Common myeloid progenitor, CD34-positive (primary cell): ENCODE results near the gene LIMS2.

Source experiments
- CTCF ChIA-PET: fragments of 350-600 bp; sonication (Branson Sonifier 250); formaldehyde crosslinking; loops from one replicate; lab custom pipeline; 2021; ENCODE audit warnings: antibody characterized with exemption; lab: Charles Lee
- POLR2A ChIA-PET: fragments of 350-600 bp; sonication (Branson Sonifier 250); formaldehyde crosslinking; loops from one replicate; lab custom pipeline; 2021; ENCODE audit warnings: antibody characterized with exemption; lab: Charles Lee
- DNase-seq, 3 donors: peaks; one replicate each; pipeline versions ENCODE4 v3.0.0 to v3.0.0-alpha.2; 2013
- H3K27ac ChIP-seq, 2 experiments: 1 replicate in 1 of 2; 2 replicates in 1 of 2; pipeline ENCODE4 v1.7.0; 2013; ENCODE audit warnings: inconsistent platforms in 2 of 2, low read length in 2 of 2, mild to moderate bottlenecking in 2 of 2, low read depth in 1 of 2, moderate library complexity in 1 of 2; ENCODE audit not compliant: severe bottlenecking in 2 of 2, insufficient read depth in 1 of 2, poor library complexity in 1 of 2
- H3K27me3 ChIP-seq, 5 experiments: replicated peaks in 2 of 5; 1 replicate in 3 of 5; 2 replicates in 2 of 5; pipeline versions ENCODE4 v1.6.1 to v1.7.0; 2013; ENCODE audit warnings: low read length in 4 of 5, mild to moderate bottlenecking in 2 of 5, moderate library complexity in 2 of 5, inconsistent platforms in 1 of 5; ENCODE audit not compliant: insufficient read depth in 5 of 5, control insufficient read depth in 4 of 5
- H3K36me3 ChIP-seq, 4 experiments: 1 replicate in 2 of 4; 2 replicates in 2 of 4; pipeline versions ENCODE4 v1.6.1 to v1.7.0; 2013; ENCODE audit warnings: low read length in 3 of 4, control low read depth in 1 of 4, mild to moderate bottlenecking in 1 of 4; ENCODE audit not compliant: control insufficient read depth in 4 of 4, insufficient read depth in 4 of 4
- H3K4me1 ChIP-seq, 4 experiments: 1 replicate in 3 of 4; 2 replicates in 1 of 4; pipeline versions ENCODE4 v1.6.1 to v1.7.1; 2013; ENCODE audit warnings: low read length in 3 of 4, mild to moderate bottlenecking in 3 of 4, control low read depth in 1 of 4, inconsistent platforms in 1 of 4, moderate library complexity in 1 of 4; ENCODE audit not compliant: control insufficient read depth in 4 of 4, insufficient read depth in 4 of 4; ENCODE audit errors: control extremely low read depth in 1 of 4
- H3K4me3 ChIP-seq, 7 experiments: 1 replicate in 4 of 7; 2 replicates in 3 of 7; pipeline versions ENCODE4 v1.5.1 to v1.7.0; 2013; ENCODE audit warnings: mild to moderate bottlenecking in 7 of 7, low read length in 6 of 7, moderate library complexity in 6 of 7, inconsistent platforms in 2 of 7, low read depth in 2 of 7, control low read depth in 1 of 7; ENCODE audit not compliant: insufficient read depth in 4 of 7, control insufficient read depth in 1 of 7; ENCODE audit errors: extremely low read depth in 1 of 7
- H3K9me3 ChIP-seq, 5 experiments: 1 replicate in 4 of 5; 2 replicates in 1 of 5; pipeline versions ENCODE4 v1.6.1 to v1.7.1; 2013; ENCODE audit warnings: low read length in 4 of 5, mild to moderate bottlenecking in 2 of 5, inconsistent platforms in 1 of 5, low read depth in 1 of 5, moderate library complexity in 1 of 5; ENCODE audit not compliant: control insufficient read depth in 4 of 5, insufficient read depth in 2 of 5; ENCODE audit errors: control extremely low read depth in 1 of 5
- WGBS: methylation state at CpG from one replicate; pipeline ENCODE4 v1.1.5; 2013; ENCODE audit not compliant: insufficient coverage; 5-methylcytosine and 5-hydroxymethylcytosine counted together

Gene LIMS2

GRCh38 chr2:127632592-127633489, 42.5 kb downstream of the LIMS2 start:
- CTCF ChIA-PET = interaction anchor here (3.4 kb wide), 1 partner anchor 42 kb away, joined by 14 read pairs; no protein-coding TSS in a partner anchor

GRCh38 chr2:127631997-127632581, 43.2 kb downstream of the LIMS2 start:
- Histone ChIP-seq H3K27ac (no peak overlapping the region), H3K9me3 (no peaks in the 10 kb centered on the region), H3K4me1 (peaks cover 0 to 24% (median 17%) of the 10 kb centered on the region in 4 experiments), H3K4me3 (no peak overlapping the region), H3K36me3 (no peaks in the 10 kb centered on the region), H3K27me3 (no peaks in the 10 kb centered on the region)
- WGBS = 86% methylated on average over 14 of the region's 17 CpGs
- POLR2A ChIA-PET = no interaction called here
- DNase-seq = no peak
- CTCF ChIA-PET = interaction anchor here (3.4 kb wide), 1 partner anchor 41 kb away, joined by 14 read pairs; no protein-coding TSS in a partner anchor

More at GRCh38 chr2:127632592-127633489, 42.5 kb downstream of the LIMS2 start:
- Histone ChIP-seq H3K36me3 (no peaks in the 10 kb centered on the region), H3K27ac (no peak overlapping the region), H3K4me3 (no peak overlapping the region), H3K4me1 (peaks cover 0 to 32% (median 23%) of the 10 kb centered on the region in 4 experiments), H3K27me3 (no peaks in the 10 kb centered on the region), H3K9me3 (no peaks in the 10 kb centered on the region)
- peak in 1 of 3 donors; percentile 28 for DNase-seq
- POLR2A ChIA-PET = no interaction called here
- 82% methylated on average over 19 of the region's 25 CpGs for WGBS

- WGBS = 99% methylated on average over 9 of the region's 16 CpGs
- no peak overlapping the region for H3K27ac ChIP-seq
- ChIA-PET POLR2A (no interaction called here), CTCF (interaction anchor here (1.0 to 3.4 kb wide), 3 partner anchors 10 to 41 kb away, joined by 3 to 14 read pairs (median 3); no protein-coding TSS in a partner anchor)
- H3K27me3 ChIP-seq = no peaks in the 10 kb centered on the region
- H3K4me1 ChIP-seq = peaks cover 0 to 22% (median 15%) of the 10 kb centered on the region in 4 experiments
- H3K9me3 ChIP-seq = no peaks in the 10 kb centered on the region
- no peaks in the 10 kb centered on the region for H3K36me3 ChIP-seq
- no peak overlapping the region for H3K4me3 ChIP-seq
- no peak for DNase-seq
Observed at GRCh38 chr2:127631541-127631996, 43.8 kb downstream of the LIMS2 start.

- POLR2A ChIA-PET = no interaction called here
- peaks cover 0 to 24% (median 18%) of the 10 kb centered on the region in 4 experiments for H3K4me1 ChIP-seq
Observed at GRCh38 chr2:127630864-127631540, 44.3 kb downstream of the LIMS2 start.

GRCh38 chr2:127630096-127630863, 45.0 kb downstream of the LIMS2 start:
- ChIA-PET CTCF (interaction anchor here (0.8 to 3.4 kb wide), 8 partner anchors 12 to 39 kb away, joined by 3 to 14 read pairs (median 4); no protein-coding TSS in a partner anchor), POLR2A (no interaction called here)
- H3K27ac ChIP-seq = no peak overlapping the region
- 63% methylated on average over 9 of the region's 10 CpGs for WGBS
- peaks cover 0 to 26% (median 20%) of the 10 kb centered on the region in 4 experiments for H3K4me1 ChIP-seq
- H3K4me3 ChIP-seq = no peak overlapping the region
- H3K27me3 ChIP-seq = no peaks in the 10 kb centered on the region
- no peaks in the 10 kb centered on the region for H3K36me3 ChIP-seq
- peak; percentile 29 to 69 (median 64) for DNase-seq
- no peaks in the 10 kb centered on the region for H3K9me3 ChIP-seq

More at GRCh38 chr2:127630864-127631540, 44.3 kb downstream of the LIMS2 start:
- Histone ChIP-seq H3K27me3 (no peaks in the 10 kb centered on the region), H3K4me3 (no peak overlapping the region), H3K36me3 (no peaks in the 10 kb centered on the region), H3K27ac (no peak overlapping the region), H3K9me3 (no peaks in the 10 kb centered on the region)
- no peak for DNase-seq
- WGBS = 95% methylated on average over 22 of the region's 25 CpGs
- CTCF ChIA-PET = interaction anchor here (0.8 to 3.4 kb wide), 8 partner anchors 11 to 40 kb away, joined by 3 to 14 read pairs (median 4); no protein-coding TSS in a partner anchor

- ChIA-PET CTCF (interaction anchor here (0.9 to 3.4 kb wide), 4 partner anchors 19 to 39 kb away, joined by 3 to 14 read pairs (median 6); no protein-coding TSS in a partner anchor), POLR2A (no interaction called here)
- H3K27ac ChIP-seq = no peak overlapping the region
Observed at GRCh38 chr2:127629637-127630036, 45.7 kb downstream of the LIMS2 start.

More at GRCh38 chr2:127629637-127630036, 45.7 kb downstream of the LIMS2 start:
- no peak for DNase-seq
- 100% methylated on average over 5 of the region's 9 CpGs for WGBS
- Histone ChIP-seq H3K36me3 (no peaks in the 10 kb centered on the region), H3K9me3 (no peaks in the 10 kb centered on the region), H3K4me1 (peaks cover 0 to 28% (median 20%) of the 10 kb centered on the region in 4 experiments), H3K4me3 (no peak overlapping the region), H3K27me3 (no peaks in the 10 kb centered on the region)
